ENCODE measurements around the gene HACE1.

GRCh38 chr6:104728448-104728847, 131.3 kb downstream of the HACE1 start:
- TF ChIP-seq CTCF (IDR thresholded peaks at IDR 0.05; ENCODE audit: low read depth, low read length), result no peak
- TF ChIP-seq, protein P1, sequence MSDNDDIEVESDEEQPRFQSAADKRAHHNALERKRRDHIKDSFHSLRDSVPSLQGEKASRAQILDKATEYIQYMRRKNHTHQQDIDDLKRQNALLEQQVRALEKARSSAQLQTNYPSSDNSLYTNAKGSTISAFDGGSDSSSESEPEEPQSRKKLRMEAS (IDR thresholded peaks at IDR 0.05; ENCODE audit: low read depth, low read length), result no peak

Measured in NB4 (cell line).